Erythroblast (primary cell): ENCODE results near the gene DYNLT3.

ENCODE experiments used
- GATA1 ChIP-seq: IDR thresholded peaks from 2 replicates; pipeline ENCODE4 v1.6.1; 2011; ENCODE audit warnings: low read depth, mild to moderate bottlenecking, control low read depth, low read length, moderate library complexity
- POLR2A ChIP-seq: IDR thresholded peaks from 2 replicates; pipeline ENCODE4 v1.6.1; 2011; ENCODE audit warnings: mild to moderate bottlenecking, low read length

DNA sequence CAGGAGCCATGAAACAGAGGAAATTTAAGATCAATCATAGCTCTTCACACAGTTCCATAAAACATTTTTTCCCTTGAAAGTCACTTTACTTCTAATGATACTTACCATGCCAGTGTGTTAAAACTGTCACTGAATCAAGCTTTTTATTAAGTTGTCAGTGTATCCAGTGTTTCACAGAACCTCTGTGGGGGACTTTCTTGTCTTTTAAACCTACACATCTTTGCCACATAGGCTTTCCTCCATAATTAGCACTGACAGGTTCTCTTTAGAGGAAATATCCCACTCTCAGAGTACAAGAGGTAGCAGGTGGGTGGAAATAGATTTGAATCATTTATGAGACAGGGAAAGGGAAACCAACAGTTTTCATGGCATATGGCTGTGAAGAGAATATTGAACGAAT is 25.8 kb upstream of the DYNLT3 start:
- TF ChIP-seq GATA1: no peak
- TF ChIP-seq POLR2A: no peak
